GM19099 (cell line): ENCODE results near the gene STK31.

Source experiments
- POLR2A ChIP-seq: IDR thresholded peaks from 3 replicates; pipeline ENCODE4 v1.6.1; 2011; ENCODE audit warnings: low read depth; ENCODE audit not compliant: insufficient read length; ENCODE audit errors: extremely low read depth

Gene STK31

DNA sequence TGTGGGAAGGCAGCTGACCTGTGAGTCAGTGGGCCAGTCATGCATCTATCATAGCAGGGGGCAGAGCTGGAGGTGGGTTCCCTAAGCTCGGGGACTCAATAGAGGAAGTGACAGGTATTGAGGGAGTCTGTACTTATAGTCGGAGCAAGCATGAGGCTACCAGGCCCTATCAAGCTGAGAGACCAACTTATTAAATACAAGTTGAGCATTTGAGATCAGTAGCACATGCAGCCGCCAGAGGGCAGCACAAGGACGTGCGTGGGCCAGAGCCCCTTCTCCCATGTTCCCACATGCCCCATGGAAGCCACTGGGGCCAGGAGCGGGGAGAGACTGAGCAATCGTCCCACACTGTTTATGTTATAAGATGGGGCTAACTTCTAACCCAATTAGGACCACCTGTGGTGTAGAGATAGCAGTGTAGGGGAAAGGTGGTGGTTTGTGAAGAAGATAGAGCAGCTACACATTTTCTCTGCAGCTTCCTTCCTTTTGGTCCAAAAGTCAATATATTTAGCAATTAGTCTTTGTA lies 13.0 kb upstream of the STK31 start:
- TF ChIP-seq POLR2A: no peak

DNA sequence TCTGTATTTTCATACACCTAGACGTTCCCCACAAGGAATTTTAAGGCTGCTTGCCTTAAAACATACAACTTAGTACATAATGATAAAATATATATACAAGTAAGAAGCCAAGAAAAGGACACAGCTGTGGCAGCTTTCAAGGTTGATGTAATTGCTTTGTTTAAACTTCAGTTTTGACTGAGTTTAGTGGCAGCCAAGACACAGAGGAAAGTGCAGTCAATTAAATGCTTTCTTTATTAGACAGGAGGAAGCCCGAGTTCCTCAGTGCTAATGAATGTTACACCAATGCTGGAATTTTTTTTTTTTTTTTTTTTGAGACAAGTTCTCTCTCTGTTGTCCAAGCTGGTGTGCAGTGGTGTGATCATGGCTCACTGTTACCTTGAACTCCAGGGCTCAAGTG lies 11.2 kb upstream of the STK31 start:
- no peak for TF ChIP-seq POLR2A

DNA sequence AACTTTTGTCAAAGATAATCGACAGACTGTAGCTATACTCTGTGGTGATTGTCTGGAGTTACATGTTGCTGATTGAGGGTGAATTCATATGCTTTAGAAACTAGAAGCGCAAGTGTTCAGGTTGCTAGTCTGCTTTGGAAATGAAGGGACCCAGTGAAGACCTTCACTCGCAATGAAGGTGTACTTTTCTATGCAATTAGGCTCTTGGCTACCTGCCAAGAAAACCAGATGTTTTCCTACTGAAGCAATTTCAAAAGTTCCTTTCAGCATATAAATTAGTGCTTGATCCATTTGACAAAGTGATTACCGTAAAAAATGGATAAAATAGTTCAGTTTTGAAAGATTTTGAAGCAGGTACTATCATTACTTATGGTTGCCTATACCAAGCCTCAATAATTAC lies 10.0 kb upstream of the STK31 start:
- TF ChIP-seq POLR2A: no peak

DNA sequence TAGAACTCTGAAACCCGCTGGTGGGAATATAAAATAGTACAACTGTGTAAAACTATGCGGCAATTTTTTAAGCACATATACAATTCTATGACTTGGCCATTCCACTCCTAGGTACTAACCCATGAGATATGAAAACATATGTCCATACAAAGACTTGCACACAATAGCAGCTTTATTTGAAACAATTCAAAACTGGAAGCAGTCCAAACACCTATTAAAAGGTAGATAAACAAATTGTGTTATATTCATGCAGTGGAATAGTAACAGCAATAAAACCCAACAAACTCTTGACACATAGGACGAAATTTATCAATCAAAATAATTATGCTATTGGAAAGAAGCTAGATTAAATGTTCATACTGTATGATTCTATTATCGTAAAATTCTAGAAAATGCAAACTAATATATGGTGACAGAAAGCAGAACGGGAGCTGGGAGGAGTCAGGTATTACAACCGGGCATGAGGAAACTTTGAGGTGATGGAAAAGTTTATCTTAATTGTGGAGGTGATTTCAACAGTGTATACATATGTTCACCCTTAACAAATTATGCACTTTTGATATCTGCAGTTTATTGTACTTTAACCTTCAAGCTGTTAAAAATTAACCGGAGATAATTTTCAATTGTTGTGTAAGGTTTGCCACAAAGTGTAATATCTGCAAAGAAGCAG lies 803 bp upstream of the STK31 start:
- TF ChIP-seq POLR2A: no peak

DNA sequence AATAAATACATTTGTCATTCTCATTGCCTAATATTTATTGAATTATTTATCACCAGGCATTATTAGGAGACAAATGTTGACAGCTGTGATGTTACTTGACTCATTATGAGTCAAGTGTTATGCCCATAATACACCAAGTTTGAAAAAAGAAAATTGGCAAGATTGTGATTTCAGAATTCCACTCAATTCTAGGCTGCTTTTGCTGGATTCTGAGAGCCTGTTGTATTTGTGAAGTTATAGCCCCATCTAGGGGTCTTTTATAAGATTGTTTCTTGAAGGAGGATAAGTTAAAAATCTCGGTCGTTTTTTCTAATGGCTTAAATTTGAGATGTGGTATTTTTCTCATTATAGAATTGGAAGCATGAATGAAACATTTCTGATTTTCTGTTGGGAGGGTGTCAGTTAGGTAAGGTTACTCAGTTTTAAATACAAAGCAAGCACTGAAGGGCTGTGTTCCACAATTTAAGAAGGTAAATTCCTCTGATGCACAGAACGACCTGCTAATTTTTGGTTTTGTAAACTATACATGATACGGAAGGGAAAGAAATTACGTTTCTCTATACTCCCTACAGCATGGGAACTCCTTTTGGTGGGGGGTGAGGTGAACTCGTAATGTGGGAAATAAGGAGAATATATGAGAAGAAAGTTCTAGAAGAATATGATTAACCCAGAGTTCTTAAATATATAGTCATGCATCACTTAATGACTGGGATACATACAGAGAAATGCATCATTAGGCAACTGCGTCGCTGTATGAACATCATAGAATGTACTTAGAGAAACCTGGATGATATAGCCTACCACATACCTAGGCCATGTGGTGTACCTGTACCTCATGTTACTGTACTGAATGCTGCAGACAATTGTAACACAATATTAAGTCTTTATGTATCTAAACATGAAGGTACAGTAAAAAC lies 2.6 kb downstream of the STK31 start:
- TF ChIP-seq POLR2A: no peak

DNA sequence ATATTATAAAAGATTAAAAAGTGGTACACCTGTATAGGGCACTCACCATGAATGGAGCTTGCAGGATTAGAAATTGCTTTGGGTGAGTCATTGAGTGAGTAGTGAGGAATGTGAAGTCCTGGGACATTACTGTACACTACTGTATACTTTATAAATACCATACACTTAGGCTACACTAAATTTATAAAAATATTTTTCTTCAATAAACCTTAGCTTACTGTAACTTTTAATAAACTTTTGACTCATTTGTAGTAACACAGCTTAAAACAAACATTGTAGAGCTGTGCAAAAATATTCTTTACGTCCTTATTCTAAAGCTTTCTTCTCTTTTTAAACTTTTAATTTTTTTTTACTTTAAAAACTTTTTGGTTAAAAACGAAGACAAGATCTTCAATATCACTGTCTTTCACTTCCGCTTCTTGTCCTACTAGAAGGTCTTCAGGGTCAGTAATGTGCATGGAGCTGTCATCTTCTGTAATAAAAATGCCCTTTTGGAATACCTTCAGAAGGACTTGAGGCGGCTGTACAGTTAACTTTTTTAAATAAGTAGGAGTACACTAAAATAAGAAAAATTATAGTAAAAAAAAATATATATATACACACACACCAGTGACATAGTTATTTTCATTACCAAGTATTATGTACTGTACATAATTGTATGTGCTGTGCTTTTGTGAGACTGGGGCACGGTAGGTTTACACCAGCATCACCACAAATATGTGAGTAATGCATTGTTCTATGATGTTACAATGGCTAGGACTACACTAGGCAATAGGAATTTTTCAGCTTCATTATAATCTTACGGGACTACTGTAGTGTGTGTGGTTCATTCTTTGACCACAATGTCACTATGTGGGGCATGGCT lies 3.5 kb downstream of the STK31 start:
- TF ChIP-seq POLR2A: no peak

DNA sequence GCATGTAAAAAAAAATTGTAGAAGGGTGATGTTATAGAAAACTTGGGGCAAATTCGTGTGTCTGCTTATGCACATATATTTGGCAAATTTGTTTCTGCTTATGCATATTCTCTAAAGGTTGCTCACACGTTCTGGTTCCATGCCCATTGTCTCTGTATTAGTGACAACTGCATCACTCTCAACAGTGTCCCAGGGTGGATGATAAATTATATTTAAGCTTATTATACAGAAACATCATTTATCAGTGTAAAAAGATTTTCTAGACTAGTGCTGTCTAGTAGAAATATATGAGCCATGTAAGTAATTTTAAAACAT lies 4.1 kb downstream of the STK31 start:
- TF ChIP-seq POLR2A: no peak

DNA sequence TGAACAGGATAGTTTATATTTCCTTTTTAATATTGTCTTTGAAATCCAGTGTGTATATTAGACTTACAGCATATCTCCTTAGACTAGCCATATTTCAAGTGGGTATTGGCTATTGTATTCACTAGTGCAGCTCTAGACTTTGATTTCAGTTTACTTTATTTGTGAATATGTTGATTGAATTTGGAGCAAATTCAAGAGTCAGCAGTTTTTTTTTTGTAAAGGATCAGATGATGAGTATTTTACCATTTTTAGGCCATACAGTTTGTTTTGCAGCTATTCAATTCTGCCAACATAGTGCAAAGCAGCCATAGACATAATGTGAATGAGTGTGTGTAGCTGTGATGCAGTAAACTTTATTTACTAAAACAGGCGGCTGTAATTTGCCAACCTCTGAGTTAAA lies 4.6 kb downstream of the STK31 start:
- TF ChIP-seq POLR2A: no peak

DNA sequence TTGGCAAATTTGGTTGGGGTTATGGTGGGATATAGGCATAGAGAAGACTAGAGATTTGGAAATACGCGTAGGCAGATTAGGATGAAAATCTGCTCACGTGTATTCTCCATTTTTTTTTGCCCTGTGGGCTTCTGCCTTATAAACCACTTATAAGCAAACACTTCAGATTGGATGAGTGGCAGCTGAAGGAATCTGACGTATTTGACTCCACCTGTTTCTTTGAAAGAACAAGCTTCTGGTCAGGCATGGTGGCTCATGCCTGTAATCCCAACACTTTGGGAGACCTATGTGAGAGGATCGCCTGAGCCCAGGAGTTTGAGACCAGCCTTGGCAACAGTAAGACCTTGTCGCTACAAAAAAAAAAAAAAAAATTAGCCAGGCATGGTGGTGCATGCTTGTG lies 5.1 kb downstream of the STK31 start:
- no peak for TF ChIP-seq POLR2A

DNA sequence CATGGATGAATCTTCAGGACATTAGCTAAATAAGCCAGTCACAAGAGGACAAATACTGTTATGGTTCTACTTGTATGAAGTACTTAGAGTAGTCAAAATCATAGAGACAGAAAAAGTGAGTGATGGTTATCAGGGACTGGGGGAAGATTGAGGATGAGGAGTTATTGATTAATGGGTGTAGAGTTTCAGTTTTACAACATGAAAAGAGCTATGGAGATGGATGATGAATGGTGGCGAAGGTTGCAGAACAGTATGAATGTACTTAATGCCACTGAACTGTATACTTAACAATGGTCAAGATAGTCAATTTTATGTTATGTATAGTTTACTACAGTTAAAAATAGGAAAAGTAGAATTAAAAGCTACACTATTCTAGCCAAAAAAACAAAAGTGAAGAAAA lies 7.8 kb downstream of the STK31 start:
- no peak for TF ChIP-seq POLR2A

DNA sequence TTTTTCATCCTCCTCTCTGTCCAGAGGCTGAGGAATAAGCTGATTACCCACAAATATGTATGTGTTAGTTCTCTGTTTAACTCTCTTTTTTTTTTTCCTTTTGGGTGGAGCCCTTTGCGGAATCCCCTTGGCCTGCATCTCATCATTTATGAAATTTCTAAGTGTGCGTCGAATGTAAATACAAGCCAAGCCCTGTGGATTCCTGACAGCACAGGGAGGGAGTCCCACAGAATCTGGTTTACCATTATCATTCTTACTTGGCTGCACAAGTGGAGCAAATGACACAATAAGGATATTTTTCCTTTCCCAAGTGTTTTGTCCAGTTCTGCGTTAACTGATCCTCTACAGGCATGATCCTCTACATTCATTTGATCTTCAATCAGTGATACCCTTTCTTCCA lies 11.4 kb downstream of the STK31 start:
- no peak for TF ChIP-seq POLR2A

DNA sequence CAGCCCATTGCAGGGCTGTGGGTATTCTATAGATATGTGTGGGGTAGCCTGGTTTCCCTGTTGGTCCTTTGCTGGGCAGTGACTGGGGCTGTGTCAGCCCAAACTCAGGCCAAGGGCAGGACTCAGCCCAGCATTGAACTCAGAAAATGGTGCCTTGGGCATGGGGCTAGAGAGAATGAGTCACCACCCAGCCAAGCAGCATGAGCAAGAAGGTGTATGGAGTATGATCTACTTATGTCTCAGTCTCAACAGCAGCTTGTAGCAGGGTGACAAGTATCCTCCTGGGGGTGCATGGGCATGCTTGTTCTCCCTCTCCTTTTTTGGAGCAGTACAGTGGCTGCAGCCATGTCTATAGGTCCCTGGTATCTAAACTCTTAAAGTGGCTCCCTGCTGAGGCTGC lies 32.0 kb downstream of the STK31 start:
- TF ChIP-seq POLR2A: no peak

DNA sequence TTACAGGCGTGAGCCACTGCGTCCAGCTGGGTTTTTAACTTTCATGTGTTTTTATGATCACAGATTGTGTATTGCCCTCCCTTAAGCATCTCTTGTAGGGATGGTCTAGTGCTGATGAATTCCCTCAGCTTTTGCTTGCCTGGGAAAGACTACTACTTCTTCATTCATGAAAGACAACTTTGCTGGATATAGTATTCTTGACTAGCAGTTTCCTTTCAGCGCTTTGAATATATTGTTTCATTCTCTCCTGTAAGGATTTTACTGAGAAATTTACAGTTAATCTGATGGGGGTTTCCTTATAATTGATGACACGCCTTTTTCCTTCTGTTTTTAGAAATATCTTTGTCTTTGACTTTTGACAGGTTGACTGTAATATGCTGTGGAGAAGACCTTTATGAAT lies 33.2 kb downstream of the STK31 start:
- no peak for TF ChIP-seq POLR2A

DNA sequence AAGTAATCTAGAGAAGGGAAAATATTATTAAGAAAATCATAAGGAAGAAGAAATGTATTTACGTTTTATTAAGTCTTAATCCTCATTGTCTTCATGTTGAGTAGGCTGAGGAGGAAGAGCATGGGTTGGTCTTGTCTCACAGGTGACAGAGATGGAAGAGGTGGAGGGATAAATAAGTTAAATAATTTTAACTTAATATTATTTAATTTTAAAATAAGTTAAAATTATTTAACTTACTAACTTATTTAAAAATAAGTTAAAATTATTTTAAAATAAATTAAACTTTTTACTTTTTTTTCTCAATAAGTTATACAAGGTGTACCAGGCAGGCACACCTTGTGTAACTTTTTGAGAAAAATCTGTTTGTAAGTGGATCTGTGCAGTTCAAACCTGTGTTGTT lies 36.6 kb downstream of the STK31 start:
- no peak for TF ChIP-seq POLR2A

DNA sequence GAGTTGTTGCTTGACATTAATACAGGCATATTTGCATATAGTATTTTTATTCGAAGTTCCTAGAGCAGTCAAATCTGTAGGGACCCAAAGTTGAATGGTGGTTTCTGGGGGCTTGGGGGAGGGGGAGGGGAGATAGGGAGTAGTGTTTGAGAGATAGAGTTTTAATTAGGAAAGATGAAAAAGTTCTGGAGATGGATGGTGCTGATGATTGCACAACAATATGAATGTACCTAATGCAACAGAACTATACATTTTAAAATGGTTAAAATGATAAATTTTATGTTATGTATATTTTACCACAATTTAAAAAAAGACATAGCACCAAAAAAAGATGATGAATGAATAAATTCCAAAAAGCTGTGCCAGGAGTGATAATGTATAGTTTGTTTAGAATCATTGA lies 41.8 kb downstream of the STK31 start:
- TF ChIP-seq POLR2A: no peak
